HG03039 (cell line): ENCODE data around the gene CHMP4A.
A peak's percentile ranks its signal among the peaks of the same experiment; 100 is the strongest.

Experiments used
- ATAC-seq: cut with Tn5 transposase; IDR thresholded peaks from one replicate; pipeline ENCODE4 v1.9.1; 2021; ENCODE audit warnings: mild to moderate bottlenecking, moderate library complexity; ENCODE audit not compliant: unreplicated experiment

CHMP4A gene

GRCh38 chr14:24179961-24180796, 33.1 kb downstream of the CHMP4A start:
- no peak for ATAC-seq

DNA sequence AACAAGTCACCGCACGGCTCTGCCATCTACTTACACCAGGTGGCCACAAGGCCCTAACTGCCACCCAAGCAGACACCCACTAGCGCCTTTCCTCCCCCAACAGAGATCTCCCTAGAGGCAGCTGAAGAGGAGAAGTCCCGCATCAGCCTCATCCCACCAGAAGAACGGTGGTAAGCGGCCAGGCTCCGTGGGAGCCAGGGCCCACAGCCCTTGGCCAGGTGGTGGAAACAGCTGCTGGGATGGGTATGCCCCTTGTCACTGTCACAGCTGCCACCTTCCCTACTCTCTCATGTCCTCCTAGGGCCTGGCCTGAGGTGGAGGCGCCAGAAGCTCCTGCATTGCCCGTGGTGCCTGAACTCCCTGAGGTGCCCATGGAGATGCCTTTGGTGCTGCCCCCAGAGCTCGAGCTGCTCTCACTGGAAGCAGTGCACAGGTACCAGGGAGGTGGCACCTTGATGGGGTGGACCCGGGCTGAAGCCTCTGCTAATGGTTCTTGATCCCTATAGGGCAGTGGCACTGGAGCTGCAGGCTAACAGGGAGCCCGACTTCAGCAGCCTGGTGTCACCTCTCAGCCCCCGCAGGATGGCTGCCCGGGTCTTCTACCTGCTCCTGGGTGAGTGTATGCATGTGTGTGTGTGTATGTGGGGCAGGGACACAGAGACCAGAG, 33.9 kb downstream of the CHMP4A start:
- no peak for ATAC-seq

DNA sequence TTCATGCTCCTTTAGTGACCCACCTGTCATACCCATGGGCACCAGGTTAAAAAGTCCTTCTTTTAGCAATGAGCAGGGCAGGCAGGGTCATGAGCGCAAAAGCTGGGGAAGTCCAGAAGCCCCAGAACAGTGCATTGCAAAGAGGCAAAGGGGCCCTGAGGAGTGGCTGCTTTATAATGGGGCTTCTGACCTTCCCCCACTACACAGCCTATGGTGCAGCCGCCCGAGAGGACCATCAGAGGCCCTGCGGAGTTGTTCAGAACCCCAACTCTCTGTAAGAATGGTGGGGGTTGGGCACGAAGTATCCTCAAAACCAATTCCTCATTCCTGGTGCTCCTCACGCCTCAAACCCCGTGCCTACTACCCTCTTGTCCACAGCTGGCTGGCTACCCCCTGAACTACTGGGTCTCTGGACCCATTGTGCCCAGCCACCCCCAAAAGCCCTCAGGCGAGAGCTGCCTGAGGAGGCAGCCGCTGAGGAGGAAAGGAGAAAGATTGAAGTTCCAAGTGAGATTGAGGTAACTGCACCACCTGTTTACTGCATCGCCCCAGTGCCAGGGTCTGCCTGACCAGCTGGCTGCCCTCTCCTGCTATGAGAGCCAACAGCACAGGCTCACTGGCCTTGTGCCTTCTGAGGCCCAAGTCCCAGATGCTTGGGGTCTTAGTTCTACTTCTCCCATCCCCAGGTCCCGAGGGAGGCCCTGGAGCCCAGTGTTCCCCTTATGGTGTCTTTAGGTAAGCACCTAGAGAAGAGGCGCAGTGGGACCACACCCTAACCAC, 34.7 kb downstream of the CHMP4A start:
- ATAC-seq, result no peak

DNA sequence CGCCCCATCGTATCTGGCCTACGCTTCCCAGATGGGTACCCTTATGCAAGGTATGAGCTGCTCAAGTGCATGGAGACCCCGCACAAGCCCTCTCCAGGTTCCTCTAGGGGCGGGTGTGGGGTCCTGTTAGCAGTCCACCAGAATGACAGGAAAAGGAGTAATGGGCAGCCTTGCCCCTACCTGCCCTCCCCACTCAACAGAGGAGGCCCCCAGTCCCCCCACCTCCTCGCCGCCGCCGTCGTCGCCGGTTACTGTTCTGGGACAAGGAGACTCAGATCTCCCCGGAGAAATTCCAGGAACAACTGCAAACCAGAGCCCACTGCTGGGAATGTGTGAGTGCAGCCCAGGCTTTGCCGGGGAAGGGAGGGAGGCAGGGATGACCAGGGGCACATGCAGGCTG, 35.4 kb downstream of the CHMP4A start:
- no peak for ATAC-seq

DNA sequence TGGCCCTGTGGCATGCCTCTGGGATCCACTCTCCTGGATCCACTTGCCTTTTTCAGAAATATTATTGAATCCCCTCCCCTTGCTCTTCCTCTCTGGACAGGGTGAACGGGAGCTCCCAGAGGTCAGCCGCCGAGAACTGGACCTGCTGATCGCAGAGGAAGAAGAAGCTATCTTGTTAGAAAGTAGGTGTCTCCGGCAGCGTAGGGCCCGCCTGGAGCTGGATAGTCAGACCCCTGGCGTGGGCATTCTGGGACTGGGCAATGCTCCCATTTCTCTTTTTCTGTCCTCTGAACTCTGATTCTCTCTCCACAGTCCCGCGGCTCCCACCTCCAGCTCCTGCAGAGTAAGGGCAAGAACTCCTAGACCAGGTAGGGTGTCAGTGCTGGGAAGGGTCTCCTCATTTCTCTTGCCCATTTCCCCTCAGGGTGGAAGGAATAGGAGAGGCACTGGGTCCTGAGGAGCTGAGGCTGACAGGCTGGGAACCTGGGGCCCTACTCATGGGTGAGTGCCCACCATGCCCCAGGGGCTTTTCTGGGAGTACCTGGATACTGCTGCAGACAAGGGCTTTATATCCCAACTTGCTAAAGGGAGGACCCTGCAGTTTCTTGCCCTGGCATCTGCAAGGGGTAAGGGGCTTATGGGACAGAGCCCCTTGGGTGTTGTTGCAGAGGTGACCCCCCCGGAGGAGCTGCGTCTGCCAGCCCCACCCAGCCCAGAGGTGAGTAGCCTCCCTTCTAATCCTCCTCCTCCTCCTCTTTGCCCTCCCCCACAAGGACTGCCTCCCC, 36.1 kb downstream of the CHMP4A start:
- no peak for ATAC-seq

DNA sequence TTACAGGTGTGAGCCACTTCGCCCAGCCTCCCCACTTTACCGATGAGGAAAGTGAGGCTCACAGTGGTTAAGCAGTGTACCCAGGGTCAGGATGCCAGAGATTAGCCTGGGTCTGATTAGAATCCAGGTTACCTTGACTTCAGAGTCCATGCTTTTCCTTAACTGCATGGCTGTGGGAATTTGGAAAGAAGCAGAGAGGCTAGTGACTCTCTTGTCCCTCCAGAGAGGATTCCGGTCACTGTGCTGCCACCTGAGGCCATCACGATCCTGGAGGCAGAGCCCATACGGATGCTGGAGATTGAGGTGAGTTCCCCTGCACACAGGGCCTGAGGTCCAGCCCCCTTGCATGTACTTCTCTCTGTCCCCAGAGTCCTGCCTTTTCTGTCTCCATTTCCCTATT, 36.7 kb downstream of the CHMP4A start:
- ATAC-seq, result no peak

GRCh38 chr14:24172871-24173281, 40.4 kb downstream of the CHMP4A start:
- no peak for ATAC-seq

DNA sequence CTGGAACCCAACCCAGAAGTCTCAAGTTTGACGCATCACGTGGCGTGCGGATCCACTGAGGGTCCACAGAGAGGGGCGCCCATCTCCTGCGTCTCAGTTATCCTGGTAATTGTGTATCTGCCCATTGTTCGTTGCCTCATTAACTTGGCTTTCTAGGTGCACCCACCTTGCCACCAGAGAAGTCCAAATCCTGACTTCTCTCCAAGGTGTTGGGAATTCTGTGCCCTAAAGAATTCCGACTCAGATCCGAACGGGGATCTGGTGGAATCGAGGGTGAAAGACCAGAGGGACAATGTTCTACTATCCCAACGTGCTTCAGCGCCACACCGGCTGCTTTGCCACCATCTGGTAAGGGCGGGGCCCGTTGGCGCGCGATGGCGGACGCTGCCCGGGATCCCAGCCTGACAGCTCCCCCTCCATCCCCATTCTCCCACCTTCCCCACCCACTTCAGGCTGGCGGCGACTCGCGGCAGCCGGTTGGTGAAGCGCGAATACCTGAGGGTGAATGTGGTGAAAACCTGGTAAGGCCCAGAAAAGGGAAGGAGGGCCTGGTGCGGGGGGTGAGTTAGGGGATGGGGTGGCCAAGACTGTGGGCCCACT, 40.9 kb downstream of the CHMP4A start:
- no peak for ATAC-seq

- ATAC-seq, result peak; percentile 42
Measured at GRCh38 chr14:24171422-24172260, 41.6 kb downstream of the CHMP4A start, which contains the start of gene REC8. Gene REC8 (plus strand): TSS chr14:24172080. CDS start chr14:24172553, 473 bp downstream.

- ATAC-seq, result no peak
Measured at GRCh38 chr14:24167469-24168114, 45.7 kb downstream of the CHMP4A start.

DNA sequence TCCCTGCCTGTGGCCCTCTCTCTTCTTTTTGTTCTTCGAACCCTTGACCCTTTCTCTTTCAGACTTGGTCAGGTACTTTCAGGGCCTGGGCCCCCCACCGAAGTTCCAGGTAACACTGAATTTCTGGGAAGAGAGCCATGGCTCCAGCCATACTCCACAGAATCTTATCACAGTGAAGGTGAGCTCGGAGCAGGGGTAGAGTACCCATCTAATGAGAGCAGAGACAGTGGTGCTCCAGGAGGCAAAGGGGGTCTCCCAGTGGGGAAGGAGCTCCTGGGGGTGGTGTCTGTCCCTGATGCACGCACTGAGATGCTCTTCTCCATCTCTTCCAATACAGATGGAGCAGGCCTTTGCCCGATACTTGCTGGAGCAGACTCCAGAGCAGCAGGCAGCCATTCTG, 47.5 kb downstream of the CHMP4A start:
- no peak for ATAC-seq

DNA sequence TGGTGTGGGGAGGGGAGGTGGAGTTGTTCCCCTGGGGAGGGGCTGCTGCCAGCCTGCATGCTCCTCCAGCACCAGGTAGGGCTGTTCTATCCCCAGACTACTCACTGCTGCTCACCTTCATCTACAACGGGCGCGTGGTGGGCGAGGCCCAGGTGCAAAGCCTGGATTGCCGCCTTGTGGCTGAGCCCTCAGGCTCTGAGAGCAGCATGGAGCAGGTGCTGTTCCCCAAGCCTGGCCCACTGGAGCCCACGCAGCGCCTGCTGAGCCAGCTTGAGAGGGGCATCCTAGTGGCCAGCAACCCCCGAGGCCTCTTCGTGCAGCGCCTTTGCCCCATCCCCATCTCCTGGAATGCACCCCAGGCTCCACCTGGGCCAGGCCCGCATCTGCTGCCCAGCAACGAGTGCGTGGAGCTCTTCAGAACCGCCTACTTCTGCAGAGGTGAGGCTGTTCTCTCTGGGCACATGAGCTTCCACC, 48.7 kb downstream of the CHMP4A start:
- ATAC-seq, result no peak

GRCh38 chr14:24162093-24162492, 51.2 kb downstream of the CHMP4A start:
- ATAC-seq, result no peak

- peak; percentile 68 for ATAC-seq
Measured at GRCh38 chr14:24160850-24161804, 52.2 kb downstream of the CHMP4A start, which contains the start of gene IRF9. Gene IRF9 (plus strand): TSS chr14:24161265. CDS start chr14:24162145, 880 bp downstream.

GRCh38 chr14:24160499-24160849, 52.8 kb downstream of the CHMP4A start:
- no peak for ATAC-seq

DNA sequence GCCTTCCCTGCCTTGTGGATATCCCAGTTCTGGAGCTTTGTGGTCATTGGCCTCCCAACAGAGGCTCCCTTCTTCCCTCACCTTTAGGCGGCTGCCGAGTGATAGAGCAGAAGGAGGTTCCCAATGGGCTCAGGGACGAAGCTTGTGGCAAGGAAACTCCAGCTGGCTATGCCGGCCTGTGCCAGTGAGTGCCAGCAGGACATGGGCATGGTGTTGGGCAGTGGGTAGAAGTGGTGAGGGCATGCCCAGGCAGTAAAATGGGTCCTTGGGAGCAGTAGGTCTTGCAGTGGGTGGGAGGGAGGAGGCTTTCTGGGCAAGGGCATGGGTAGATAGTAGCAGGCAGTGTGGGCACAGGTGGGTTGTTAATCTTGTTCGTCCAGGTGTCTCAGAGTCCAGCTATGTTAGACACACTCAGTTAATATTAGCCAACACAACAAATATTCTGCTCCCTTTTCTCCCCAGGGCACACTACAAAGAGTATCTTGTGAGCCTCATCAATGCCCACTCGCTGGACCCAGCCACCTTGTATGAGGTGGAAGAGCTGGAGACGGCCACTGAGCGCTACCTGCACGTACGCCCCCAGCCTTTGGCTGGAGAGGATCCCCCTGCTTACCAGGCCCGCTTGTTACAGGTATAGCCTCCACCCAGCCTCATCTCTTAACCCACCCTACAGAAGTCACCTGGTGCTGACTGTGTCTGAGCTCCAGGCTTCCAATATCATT, 53.4 kb downstream of the CHMP4A start:
- no peak for ATAC-seq
